Stimulated activated CD8-positive, alpha-beta memory T cell treated with anti-CD3 and anti-CD28 coated beads, Interleukin-15, amount 100 ng/mL, for 48 hours (primary cell): ENCODE measurements around the gene MTARC2.

Experiments
- DNase-seq, 2 donors: peaks; one replicate each; pipeline ENCODE4 v3.0.0-alpha.2; 2020; ENCODE audit warnings: low read depth in 2 of 2

Gene MTARC2

GRCh38 chr1:220800262-220800661, 52.1 kb downstream of the MTARC2 start:
- no peak for DNase-seq

GRCh38 chr1:220803401-220804201, 55.5 kb downstream of the MTARC2 start:
- DNase-seq, result no peak

DNA sequence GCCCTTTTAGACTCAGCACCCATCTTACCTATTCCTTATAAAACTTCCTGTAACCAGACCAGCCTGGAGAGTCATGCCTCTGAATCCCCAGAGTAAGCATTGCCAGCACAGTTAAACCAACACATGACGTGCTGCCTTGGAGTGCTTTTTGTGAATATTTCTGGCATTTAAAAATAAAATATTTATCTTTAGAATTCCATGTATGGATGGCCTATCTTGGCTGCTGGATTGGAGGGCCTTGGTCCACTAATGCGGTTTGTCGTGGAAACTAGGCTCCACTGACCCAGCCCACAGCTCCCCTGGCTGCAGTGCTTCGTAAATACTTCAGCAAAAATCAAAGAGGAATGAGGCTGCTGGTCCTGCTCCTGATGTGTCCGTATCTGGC, 56.1 kb downstream of the MTARC2 start:
- no peak for DNase-seq

DNA sequence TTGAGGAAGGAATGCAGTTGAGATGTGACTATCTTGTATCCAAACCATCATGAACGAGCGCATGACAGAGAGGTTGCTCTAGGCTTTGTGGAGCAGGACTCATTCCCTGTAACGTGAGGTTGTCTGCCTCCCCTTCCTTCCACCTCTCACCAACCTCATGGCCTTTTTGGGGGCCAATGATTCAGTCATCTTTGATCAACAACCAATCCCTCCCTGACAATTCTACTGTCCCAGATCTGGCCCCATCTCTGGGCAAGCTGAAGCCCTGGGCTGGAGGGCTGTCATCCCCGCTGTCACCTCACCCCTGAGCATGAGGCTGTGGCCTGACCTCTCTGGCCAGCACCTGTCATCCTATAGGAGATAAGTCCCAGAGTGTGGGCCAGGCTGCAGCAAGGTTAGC, 58.3 kb downstream of the MTARC2 start:
- DNase-seq, result no peak

DNA sequence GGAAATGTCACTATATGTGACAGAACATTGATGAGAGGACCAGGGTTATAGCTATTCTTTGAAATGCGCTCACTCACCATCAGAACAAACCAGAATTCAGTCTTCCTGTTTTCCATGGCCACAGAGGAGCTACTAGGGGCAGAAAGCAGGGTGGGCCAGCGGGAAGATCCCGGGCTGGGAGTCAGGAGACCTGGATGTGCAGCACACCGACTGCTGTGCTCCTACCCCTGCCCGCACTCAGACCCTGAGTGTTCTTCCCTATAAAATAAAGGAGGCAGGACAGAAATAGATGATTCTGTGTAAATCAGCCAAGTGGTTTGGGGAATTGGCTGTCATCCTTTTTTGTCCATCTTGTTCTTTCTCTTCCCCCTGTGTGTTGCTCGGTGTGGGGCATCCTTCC, 59.6 kb downstream of the MTARC2 start:
- DNase-seq, result no peak

GRCh38 chr1:220808345-220809186, 60.4 kb downstream of the MTARC2 start:
- DNase-seq, result no peak

GRCh38 chr1:220809187-220809550, 61.0 kb downstream of the MTARC2 start:
- DNase-seq, result no peak

DNA sequence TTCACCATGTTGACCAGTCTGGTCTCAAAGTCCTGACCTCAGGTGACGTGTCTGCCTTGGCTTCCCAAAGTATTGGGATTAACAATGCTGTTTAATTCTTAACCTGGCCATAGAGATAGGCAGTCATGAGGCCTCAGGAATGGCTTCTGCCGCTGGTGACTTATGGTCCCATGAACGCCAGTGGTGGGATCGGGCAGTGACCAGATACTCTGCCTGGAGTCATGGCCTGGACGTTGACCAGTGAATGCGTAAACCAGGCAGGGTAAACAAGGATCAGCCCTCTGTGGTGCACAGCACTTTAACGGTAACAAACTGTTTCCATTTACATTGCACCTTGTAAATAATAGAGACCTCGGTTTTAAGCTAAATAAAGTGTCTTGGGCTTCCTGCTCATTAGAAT, 61.6 kb downstream of the MTARC2 start:
- no peak for DNase-seq

- DNase-seq, result peak; percentile 33 to 40
Measured at GRCh38 chr1:220810179-220810653, 62.1 kb downstream of the MTARC2 start.

DNA sequence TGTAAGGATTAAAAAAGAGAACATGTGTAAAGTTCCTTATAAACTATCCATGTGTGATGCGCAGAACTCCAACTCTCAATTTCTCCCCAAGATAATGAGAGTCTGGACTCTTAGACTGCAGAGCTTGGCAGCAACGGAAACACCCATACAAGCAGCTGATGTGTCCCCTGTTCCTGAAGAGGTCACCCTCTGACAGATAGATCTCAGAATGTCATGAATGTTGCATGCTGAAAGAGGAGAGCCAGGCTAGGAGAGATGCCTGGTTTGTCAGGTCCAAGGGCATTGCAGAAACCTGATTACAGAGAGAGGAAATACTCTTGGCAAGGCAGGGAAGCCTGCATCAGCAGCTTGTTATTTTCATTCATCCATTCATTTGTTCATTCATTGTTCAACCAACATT, 62.8 kb downstream of the MTARC2 start:
- no peak for DNase-seq

GRCh38 chr1:220811695-220812094, 63.6 kb downstream of the MTARC2 start:
- no peak for DNase-seq

DNA sequence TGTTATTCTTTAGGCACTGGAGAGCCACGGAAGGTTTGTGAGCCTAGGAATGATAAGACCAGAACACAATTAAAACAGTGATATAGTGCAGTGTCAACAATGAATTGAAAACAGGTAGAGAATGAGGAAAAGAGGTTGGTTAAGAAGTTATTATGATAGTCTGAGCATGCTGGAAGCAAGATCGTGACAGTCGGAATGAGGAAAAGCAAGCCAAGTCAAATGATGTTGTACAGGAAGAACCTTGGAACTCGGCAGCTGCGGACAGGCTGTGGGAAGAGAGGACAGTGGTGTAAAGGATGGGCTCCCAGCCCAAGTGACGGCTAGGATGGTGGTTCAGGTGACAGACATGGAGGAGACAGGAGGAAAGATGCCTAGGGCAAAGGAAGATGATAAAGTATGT, 64.2 kb downstream of the MTARC2 start:
- DNase-seq, result no peak

DNA sequence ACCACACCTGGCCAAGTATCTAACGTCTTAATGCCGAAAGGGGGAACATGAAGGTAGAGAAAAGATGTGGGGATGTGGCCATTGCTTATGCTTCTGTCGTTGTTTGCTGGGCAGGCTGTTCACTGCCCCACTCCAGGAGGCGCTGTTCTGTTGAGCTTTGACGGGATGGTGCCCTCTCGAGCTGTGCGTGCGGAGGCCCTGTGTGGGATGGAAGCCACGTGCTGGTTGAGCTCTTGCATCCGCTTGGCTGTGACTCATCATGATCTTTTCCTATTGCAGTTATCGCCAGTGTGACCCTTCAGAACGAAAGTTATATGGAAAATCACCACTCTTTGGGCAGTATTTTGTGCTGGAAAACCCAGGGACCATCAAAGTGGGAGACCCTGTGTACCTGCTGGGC, 64.9 kb downstream of the MTARC2 start:
- DNase-seq, result no peak

DNA sequence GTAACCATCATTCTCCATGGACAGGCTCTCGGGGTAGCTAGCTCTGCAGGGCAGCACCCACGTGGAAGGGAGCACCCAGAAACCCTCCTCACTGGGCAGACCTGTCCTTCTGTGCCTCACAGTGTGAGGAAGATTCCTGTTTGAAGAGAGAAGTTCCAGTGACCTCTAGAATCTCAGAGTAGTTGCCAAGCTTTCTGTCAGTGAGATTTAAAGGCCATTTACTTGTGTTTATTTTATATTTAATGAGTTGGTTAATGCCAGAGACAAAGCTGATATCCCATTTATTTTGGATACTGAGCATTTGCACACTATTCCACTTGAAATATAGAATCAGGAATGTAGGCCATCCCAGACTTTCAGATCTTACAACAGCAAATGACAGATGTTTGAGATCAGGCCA, 67.3 kb downstream of the MTARC2 start:
- DNase-seq, result no peak

GRCh38 chr1:220817907-220818306, 69.8 kb downstream of the MTARC2 start:
- DNase-seq, result no peak

GRCh38 chr1:220818421-220819173, 70.5 kb downstream of the MTARC2 start:
- no peak for DNase-seq

- DNase-seq, result no peak
Measured at GRCh38 chr1:220819467-220820026, 71.4 kb downstream of the MTARC2 start.

- DNase-seq, result no peak
Measured at GRCh38 chr1:220824031-220824989, 76.2 kb downstream of the MTARC2 start.

DNA sequence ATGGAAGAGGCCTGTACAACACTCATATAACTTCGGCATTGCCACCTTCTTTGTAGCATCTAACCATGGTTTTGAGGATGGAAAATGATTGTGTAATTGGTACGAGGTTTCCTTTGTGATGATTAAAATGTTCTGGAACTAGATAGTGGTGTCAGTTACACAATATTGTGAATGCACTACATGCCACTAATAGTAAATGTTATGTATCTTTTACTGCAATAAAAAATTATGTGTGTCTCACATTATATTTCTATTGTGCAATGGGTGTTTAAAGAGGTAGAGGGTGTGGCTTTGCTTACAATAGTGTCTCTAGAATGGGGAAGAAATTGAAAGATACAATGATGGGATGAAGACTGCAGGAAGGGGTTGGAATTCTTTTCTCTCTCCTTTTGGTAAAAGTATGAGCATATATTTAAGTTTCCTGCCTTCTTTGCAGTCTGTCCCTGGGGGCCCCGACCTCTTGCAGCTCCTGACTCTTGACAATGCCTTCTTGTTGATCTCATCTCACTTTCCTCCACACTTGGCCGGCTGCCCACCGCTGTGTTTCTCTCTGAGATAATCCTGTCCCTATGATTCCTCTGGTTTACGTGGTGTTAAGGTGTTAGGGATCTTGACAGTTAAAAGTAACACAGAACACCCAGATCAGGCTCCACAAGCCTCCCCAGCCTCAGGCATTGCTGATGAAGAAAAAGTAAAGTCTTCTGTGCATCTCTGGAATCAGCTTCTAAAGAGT, 77.9 kb downstream of the MTARC2 start:
- no peak for DNase-seq

GRCh38 chr1:220826729-220827128, 78.6 kb downstream of the MTARC2 start:
- no peak for DNase-seq
